Sigmoid colon (tissue), 7 donors: ENCODE results near the gene KLHL29. TPM values are rescaled to one million over a fixed set of nuclear protein-coding genes. Genes with fewer than 3 reads are reported as not detected.

Experiments used
- DNase-seq: peaks from one replicate; pipeline ENCODE4 v3.0.0-alpha.2; 2019
- H3K27ac ChIP-seq, 4 donors: fragments of 200-600 bp; sonication (generic); one replicate each; pipeline ENCODE4 v1.5.1; 2016 to 2019; ENCODE audit warnings: mild to moderate bottlenecking in 1 of 4
- H3K27me3 ChIP-seq, 3 donors: fragments of 200-600 bp; sonication (generic); one replicate each; pipeline ENCODE4 v1.5.1; 2019; ENCODE audit warnings: mild to moderate bottlenecking in 1 of 3
- H3K36me3 ChIP-seq, 4 donors: fragments of 200-600 bp; sonication (generic); one replicate each; pipeline ENCODE4 v1.5.1; 2016 to 2019
- H3K4me1 ChIP-seq, 4 donors: fragments of 200-600 bp; sonication (generic); one replicate each; pipeline ENCODE4 v1.5.1; 2017 to 2019
- H3K4me3 ChIP-seq, 4 donors: fragments of 200-600 bp; sonication (generic); one replicate each; pipeline ENCODE4 v1.5.1; 2017 to 2019; ENCODE audit warnings: mild to moderate bottlenecking in 2 of 4, moderate library complexity in 1 of 4
- H3K9me3 ChIP-seq, 4 donors: fragments of 200-600 bp in 3 of 4; sonication (generic) in 3 of 4; one replicate each; pipeline versions ENCODE4 v1.5.1 to v1.6.1; 2013 to 2019
- EP300 ChIP-seq, 4 donors: sonication (generic); formaldehyde crosslinking; IDR thresholded peaks; one replicate each; pipeline ENCODE4 v1.6.1; 2017; ENCODE audit warnings: antibody characterized with exemption in 4 of 4
- POLR2A ChIP-seq, 2 donors: fragments of 450-650 bp; IDR thresholded peaks; one replicate each; pipeline ENCODE4 v1.6.1; 2016; ENCODE audit warnings: antibody characterized with exemption in 2 of 2, mild to moderate bottlenecking in 2 of 2, moderate library complexity in 2 of 2
- POLR2AphosphoS5 ChIP-seq, 4 donors: sonication (generic); formaldehyde crosslinking; IDR thresholded peaks; one replicate each; pipeline ENCODE4 v1.6.1; 2017; ENCODE audit warnings: antibody characterized with exemption in 4 of 4
- WGBS, 2 donors: extraction: QIAGEN DNeasy Blood & Tissue Kit; methylation state at CpG; one replicate each; pipeline ENCODE4 v1.1.7; 2013; 5-methylcytosine and 5-hydroxymethylcytosine counted together
- intact Hi-C: fragments of 100-400 bp; cut with DNase I; formaldehyde crosslinking; loops from one replicate; pipeline ENCODE4 v1.15.1; 2023
- polyA plus RNA-seq, 3 donors: library from polyadenylated mRNA; stranded (reverse); fragments of 200-250 nt; gene quantifications; one replicate each; pipeline ENCODE4 v1.2.3, GENCODE V29; 2013
- total RNA-seq, 4 donors: library from RNA; depleted of rRNA; stranded (reverse); fragments of >200 nt; gene quantifications; one replicate each; pipeline ENCODE4 v1.1.0, GENCODE V29; 2016
- TF ChIP-seq, protein P1 (sequence below), 4 experiments: fragments of 450-650 bp in 3 of 4; fragments of 200-600 bp in 1 of 4; IDR thresholded peaks; one replicate each; pipeline ENCODE4 v1.5.1; 2016 to 2019; ENCODE audit warnings: antibody characterized with exemption in 4 of 4, mild to moderate bottlenecking in 3 of 4, moderate library complexity in 2 of 4
- donor health status: healthy with polysubstance abuse.
- donor health status: Bipolar disorder and iron deficiency.
- donor health status: healthy.

The KLHL29 gene
- total and polyA plus RNA-seq, 7 donors = 0.46 to 25.5 (median 6.3) TPM

DNA sequence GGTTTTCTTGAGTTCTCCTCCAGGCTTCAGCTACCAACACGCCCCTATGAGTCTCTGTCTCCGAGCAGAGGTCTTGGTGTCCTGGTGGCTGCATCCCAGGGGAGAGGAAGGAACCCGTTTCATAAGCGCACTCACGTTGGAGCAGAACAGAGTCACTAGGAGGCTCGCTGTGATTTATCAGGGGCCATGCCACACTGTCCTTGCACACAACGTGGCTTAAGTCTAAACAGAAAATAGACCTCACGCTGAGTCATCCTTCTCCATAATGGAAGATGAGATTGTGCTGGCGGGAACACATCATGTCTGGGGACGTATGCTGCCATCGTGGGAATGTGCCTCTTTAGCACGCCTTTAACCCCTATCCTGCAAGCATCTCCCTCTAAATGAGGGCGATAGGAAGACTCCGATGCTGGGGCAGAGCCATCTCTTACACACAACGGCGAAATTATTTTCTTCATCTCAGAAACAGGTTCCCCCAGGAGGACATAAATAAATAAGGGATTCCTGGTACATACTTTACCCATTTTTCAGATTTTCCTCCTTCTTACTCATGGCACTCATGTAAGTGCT, 211.4 kb downstream of the KLHL29 start:
- Histone ChIP-seq H3K27ac (peak overlapping the region; percentile 76 to 90 (median 88)), H3K4me1 (peaks cover 0 to 92% (median 69%) of the 10 kb centered on the region in 4 donors), H3K36me3 (no peaks in the 10 kb centered on the region), H3K27me3 (no peaks in the 10 kb centered on the region), H3K4me3 (no peak overlapping the region), H3K9me3 (no peaks in the 10 kb centered on the region)
- peak; percentile 79 for DNase-seq
- intact Hi-C loops = no loop called here
- 81 to 86% methylated on average over 16 of the region's 16 CpGs for WGBS, 2 donors
- peak in 1 of 4 donors; percentile 30 for TF ChIP-seq EP300 (IDR thresholded peaks at IDR 0.05)
- no peak for TF ChIP-seq POLR2A (IDR thresholded peaks at IDR 0.05)
- TF ChIP-seq POLR2AphosphoS5 (IDR thresholded peaks at IDR 0.05) = peak in 3 of 4 donors; percentile 14 to 42 (median 42)

DNA sequence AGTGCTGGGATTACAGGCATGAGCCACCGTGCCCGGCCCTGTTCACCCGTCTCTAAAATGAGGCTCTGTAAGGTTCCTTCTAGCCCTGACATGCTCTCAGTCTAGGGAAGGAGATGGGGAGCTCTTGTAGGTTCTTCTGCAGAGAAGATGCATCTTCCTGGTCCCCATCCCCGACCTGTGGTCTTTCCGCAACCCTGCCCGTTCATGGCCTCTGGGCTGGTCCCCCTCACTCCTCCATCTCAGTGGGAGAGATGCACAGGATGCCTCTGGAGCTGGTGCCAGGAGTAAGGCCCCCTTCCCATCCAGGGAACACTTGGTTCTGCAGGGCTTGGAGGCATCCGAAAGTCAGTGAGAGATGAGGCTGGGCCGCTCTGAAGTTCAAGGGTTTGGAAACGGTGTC, 212.7 kb downstream of the KLHL29 start:
- Histone ChIP-seq H3K4me1 (peaks cover 0 to 92% (median 71%) of the 10 kb centered on the region in 4 donors), H3K27me3 (no peaks in the 10 kb centered on the region), H3K4me3 (no peak overlapping the region), H3K36me3 (no peaks in the 10 kb centered on the region), H3K9me3 (no peaks in the 10 kb centered on the region), H3K27ac (peak overlapping the region; percentile 15 to 90 (median 79))
- TF ChIP-seq POLR2A (IDR thresholded peaks at IDR 0.05) (no peak), POLR2AphosphoS5 (IDR thresholded peaks at IDR 0.05) (no peak), EP300 (IDR thresholded peaks at IDR 0.05) (no peak)
- TF ChIP-seq, protein P1, sequence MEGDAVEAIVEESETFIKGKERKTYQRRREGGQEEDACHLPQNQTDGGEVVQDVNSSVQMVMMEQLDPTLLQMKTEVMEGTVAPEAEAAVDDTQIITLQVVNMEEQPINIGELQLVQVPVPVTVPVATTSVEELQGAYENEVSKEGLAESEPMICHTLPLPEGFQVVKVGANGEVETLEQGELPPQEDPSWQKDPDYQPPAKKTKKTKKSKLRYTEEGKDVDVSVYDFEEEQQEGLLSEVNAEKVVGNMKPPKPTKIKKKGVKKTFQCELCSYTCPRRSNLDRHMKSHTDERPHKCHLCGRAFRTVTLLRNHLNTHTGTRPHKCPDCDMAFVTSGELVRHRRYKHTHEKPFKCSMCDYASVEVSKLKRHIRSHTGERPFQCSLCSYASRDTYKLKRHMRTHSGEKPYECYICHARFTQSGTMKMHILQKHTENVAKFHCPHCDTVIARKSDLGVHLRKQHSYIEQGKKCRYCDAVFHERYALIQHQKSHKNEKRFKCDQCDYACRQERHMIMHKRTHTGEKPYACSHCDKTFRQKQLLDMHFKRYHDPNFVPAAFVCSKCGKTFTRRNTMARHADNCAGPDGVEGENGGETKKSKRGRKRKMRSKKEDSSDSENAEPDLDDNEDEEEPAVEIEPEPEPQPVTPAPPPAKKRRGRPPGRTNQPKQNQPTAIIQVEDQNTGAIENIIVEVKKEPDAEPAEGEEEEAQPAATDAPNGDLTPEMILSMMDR (IDR thresholded peaks at IDR 0.05) = no peak
- intact Hi-C loops = no loop called here
- 94 to 95% methylated on average over 9 of the region's 9 CpGs for WGBS, 2 donors
- no peak for DNase-seq

DNA sequence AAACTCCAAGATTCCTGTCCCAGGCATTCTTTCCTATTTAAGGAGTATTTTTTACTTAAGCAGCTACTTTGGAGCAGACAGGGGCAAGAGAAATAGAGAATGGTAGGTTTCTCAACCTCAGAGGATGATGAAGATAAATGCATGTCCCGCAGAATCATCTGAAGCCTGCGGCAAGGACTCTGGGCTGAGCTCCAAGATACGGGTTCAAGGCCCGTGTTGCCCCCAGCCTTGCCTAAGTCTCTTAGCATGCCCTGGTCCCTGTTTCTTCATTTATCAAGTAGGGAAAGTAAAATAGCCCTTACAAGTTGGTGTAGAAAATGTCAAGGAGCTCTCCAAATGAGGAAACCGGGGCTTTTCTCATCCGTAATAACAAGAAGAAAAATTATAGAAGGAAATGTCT, 214.0 kb downstream of the KLHL29 start:
- intact Hi-C loops = no loop called here
- Histone ChIP-seq H3K36me3 (no peaks in the 10 kb centered on the region), H3K9me3 (no peaks in the 10 kb centered on the region), H3K4me1 (peaks cover 0 to 92% (median 71%) of the 10 kb centered on the region in 4 donors), H3K4me3 (no peak overlapping the region), H3K27me3 (no peaks in the 10 kb centered on the region), H3K27ac (peak overlapping the region in 3 of 4 donors; percentile 69 to 90 (median 89))
- WGBS, 2 donors = 90 to 93% methylated on average over 6 of the region's 6 CpGs
- DNase-seq = no peak
- TF ChIP-seq POLR2AphosphoS5 (IDR thresholded peaks at IDR 0.05) (no peak), EP300 (IDR thresholded peaks at IDR 0.05) (no peak), POLR2A (IDR thresholded peaks at IDR 0.05) (no peak)
- TF ChIP-seq, protein P1 (IDR thresholded peaks at IDR 0.05) = no peak

DNA sequence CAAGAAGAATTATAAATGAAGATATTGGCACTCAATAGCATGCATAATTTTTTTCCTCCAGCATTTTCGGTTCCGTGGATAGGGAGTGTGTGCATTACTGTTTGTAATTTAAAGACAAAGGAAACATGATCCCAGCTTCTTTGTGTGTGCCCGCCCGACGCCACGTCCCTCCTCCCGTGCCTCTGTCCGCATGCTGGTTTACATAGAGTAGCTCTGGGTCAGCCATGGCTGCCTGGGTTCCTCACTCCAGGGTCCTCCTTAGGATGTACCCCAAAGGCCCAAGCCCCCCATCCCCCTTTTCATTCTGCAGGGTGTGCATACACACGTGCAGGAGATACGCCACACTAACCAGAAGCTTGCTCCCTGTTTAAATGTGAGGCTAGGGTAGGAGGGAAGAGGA, 214.7 kb downstream of the KLHL29 start:
- no peaks in the 10 kb centered on the region for H3K36me3 ChIP-seq
- intact Hi-C loops = loop anchor here (5.0 kb wide), 1 partner anchor 32 kb away; no protein-coding TSS in a partner anchor
- DNase-seq = no peak
- H3K4me1 ChIP-seq = peaks cover 0 to 87% (median 65%) of the 10 kb centered on the region in 4 donors
- H3K4me3 ChIP-seq = no peak overlapping the region
- WGBS, 2 donors = 88 to 92% methylated on average over 10 of the region's 10 CpGs
- H3K27me3 ChIP-seq = no peaks in the 10 kb centered on the region
- no peaks in the 10 kb centered on the region for H3K9me3 ChIP-seq
- TF ChIP-seq POLR2AphosphoS5 (IDR thresholded peaks at IDR 0.05) = no peak
- TF ChIP-seq POLR2A (IDR thresholded peaks at IDR 0.05) = no peak
- no peak for TF ChIP-seq EP300 (IDR thresholded peaks at IDR 0.05)
- TF ChIP-seq, protein P1 (IDR thresholded peaks at IDR 0.05) = no peak
- peak overlapping the region in 3 of 4 donors; percentile 93 to 96 (median 95) for H3K27ac ChIP-seq

DNA sequence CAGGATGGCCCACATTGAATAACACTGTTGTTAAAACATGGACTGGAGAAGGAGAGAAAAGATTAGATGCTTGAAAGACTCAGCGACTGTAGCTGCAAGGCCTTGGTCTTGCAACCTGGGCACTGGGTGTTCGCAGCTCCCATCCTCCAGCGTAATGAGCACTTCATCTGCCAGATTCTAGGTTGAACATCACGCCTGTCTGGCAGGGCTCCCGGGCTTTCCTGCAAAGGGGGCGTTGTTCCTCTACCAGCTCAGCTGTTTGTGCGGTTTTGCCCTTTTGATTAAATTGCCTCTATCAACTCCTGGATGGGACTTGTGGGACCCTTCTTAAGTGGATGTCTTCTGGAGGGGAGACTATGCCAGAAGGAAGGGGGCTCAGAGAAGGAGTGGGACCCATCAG, 215.4 kb downstream of the KLHL29 start:
- no peak for TF ChIP-seq POLR2A (IDR thresholded peaks at IDR 0.05)
- peak in 1 of 4 donors; percentile 38 for TF ChIP-seq POLR2AphosphoS5 (IDR thresholded peaks at IDR 0.05)
- 52 to 81% methylated on average over 7 of the region's 7 CpGs for WGBS, 2 donors
- Histone ChIP-seq H3K4me1 (peaks cover 0 to 80% (median 58%) of the 10 kb centered on the region in 4 donors), H3K36me3 (no peaks in the 10 kb centered on the region), H3K27me3 (no peaks in the 10 kb centered on the region), H3K27ac (peak overlapping the region; percentile 88 to 96 (median 94)), H3K9me3 (no peaks in the 10 kb centered on the region), H3K4me3 (no peak overlapping the region)
- DNase-seq = peak; percentile 83
- intact Hi-C loops = loop anchor here (5.0 kb wide), 1 partner anchor 33 kb away; no protein-coding TSS in a partner anchor
